Measurements from ENCODE around the gene RABL6.
"Not testable (repeated sequence)": the region's sequence is repeated elsewhere in the genome, so short reads cannot be mapped to it uniquely, and the experiment has no call there.

RABL6 gene

GRCh38 chr9:136794281-136794999 lies 13.3 kb upstream of the RABL6 start:
- DNase-seq (ENCODE audit: low read depth) = no peak

GRCh38 chr9:136795000-136795348 lies 12.8 kb upstream of the RABL6 start:
- no peak for DNase-seq (ENCODE audit: low read depth)

GRCh38 chr9:136796238-136796774 lies 11.4 kb upstream of the RABL6 start, which contains the start of gene CCDC183:
TSS of gene CCDC183 (plus strand) at chr9:136796338. CDS start at chr9:136796398, 60 bp downstream.
- DNase-seq (ENCODE audit: low read depth) = no peak

GRCh38 chr9:136796775-136797347 lies 10.9 kb upstream of the RABL6 start:
- DNase-seq (ENCODE audit: low read depth) = not testable (repeated sequence)

- no peak for DNase-seq (ENCODE audit: low read depth)
These were observed 9.1 kb upstream of the RABL6 start for GRCh38 chr9:136798708-136799078.

- DNase-seq (ENCODE audit: low read depth) = no peak
These were observed 8.5 kb upstream of the RABL6 start for GRCh38 chr9:136799079-136799853.

GRCh38 chr9:136799854-136800657 lies 7.7 kb upstream of the RABL6 start:
- peak; percentile 81 for DNase-seq (ENCODE audit: low read depth)

- no peak for DNase-seq (ENCODE audit: low read depth)
These were observed 5.4 kb upstream of the RABL6 start for GRCh38 chr9:136802321-136802720.

- not testable (repeated sequence) for DNase-seq (ENCODE audit: low read depth)
These were observed 4.7 kb upstream of the RABL6 start for GRCh38 chr9:136803009-136803550.

GRCh38 chr9:136803551-136804508 lies 3.9 kb upstream of the RABL6 start:
- DNase-seq (ENCODE audit: low read depth) = no peak

- no peak for DNase-seq (ENCODE audit: low read depth)
These were observed 3.1 kb upstream of the RABL6 start for GRCh38 chr9:136804509-136805206.

GRCh38 chr9:136805207-136805740 lies 2.5 kb upstream of the RABL6 start:
- no peak for DNase-seq (ENCODE audit: low read depth)

- DNase-seq (ENCODE audit: low read depth) = no peak
These were observed 1.7 kb upstream of the RABL6 start for GRCh38 chr9:136806067-136806466.

GRCh38 chr9:136806631-136807201 lies 1.0 kb upstream of the RABL6 start:
- no peak for DNase-seq (ENCODE audit: low read depth)

GRCh38 chr9:136808075-136808805 lies 492 bp downstream of the RABL6 start:
- DNase-seq (ENCODE audit: low read depth) = no peak

GRCh38 chr9:136808806-136809158 lies 1.0 kb downstream of the RABL6 start:
- DNase-seq (ENCODE audit: low read depth) = no peak

GRCh38 chr9:136814725-136815421 lies 7.1 kb downstream of the RABL6 start:
- DNase-seq (ENCODE audit: low read depth) = no peak

- no peak for DNase-seq (ENCODE audit: low read depth)
These were observed 7.7 kb downstream of the RABL6 start for GRCh38 chr9:136815422-136815782.

Measured in stimulated activated CD8-positive, alpha-beta memory T cell treated with anti-CD3 and anti-CD28 coated beads, Interleukin-7, amount 100 ng/mL, for 24 hours (primary cell).